Psoas muscle (tissue), 8 donors: ENCODE measurements around the gene NUP210. TPM values are rescaled to one million over a fixed set of nuclear protein-coding genes. Genes with fewer than 3 reads are reported as not detected.

Experiments used
- ATAC-seq, 4 donors: fragments of 200-7000 bp; cut with Tn5 transposase; one replicate each; pipeline ENCODE4 v1.9.1; 2020; ENCODE audit warnings: moderate library complexity in 3 of 4, mild to moderate bottlenecking in 2 of 4
- DNase-seq, 2 donors: peaks; one replicate each; pipeline ENCODE4 v3.0.0-alpha.2; 2020
- H3K27ac ChIP-seq: fragments of 200-600 bp; one replicate; pipeline ENCODE4 v1.8.0; 2022
- H3K27me3 ChIP-seq, 3 donors: fragments of 200-600 bp in 1 of 3; one replicate each; pipeline versions ENCODE4 v1.6.1 to v1.8.0; 2013 to 2022; ENCODE audit warnings: low read length in 2 of 3, mild to moderate bottlenecking in 2 of 3, moderate library complexity in 1 of 3; ENCODE audit not compliant: insufficient read depth in 3 of 3
- H3K36me3 ChIP-seq, 2 donors: fragments of 200-600 bp in 1 of 2; one replicate each; pipeline versions ENCODE4 v1.6.1 to v1.8.0; 2013 to 2022; ENCODE audit warnings: low read depth in 1 of 2, mild to moderate bottlenecking in 1 of 2, moderate library complexity in 1 of 2; ENCODE audit not compliant: insufficient read depth in 1 of 2
- H3K4me1 ChIP-seq: fragments of 200-600 bp; one replicate; pipeline ENCODE4 v1.8.0; 2022
- H3K4me3 ChIP-seq: fragments of 200-600 bp; one replicate; pipeline ENCODE4 v1.8.0; 2022; ENCODE audit warnings: mild to moderate bottlenecking
- H3K9me3 ChIP-seq: fragments of 200-600 bp; one replicate; pipeline ENCODE4 v1.8.0; 2022
- WGBS, 3 donors: extraction: QIAGEN DNeasy Blood & Tissue Kit; methylation state at CpG; one replicate each; pipeline versions ENCODE4 v1.1.6 to v1.1.7; 2013; 5-methylcytosine and 5-hydroxymethylcytosine counted together
- intact Hi-C, 2 donors: fragments of 100-400 bp; cut with DNase I; formaldehyde crosslinking; loops; one replicate each; pipeline versions ENCODE4 v1.11.0 to v1.14.2; 2022
- polyA plus RNA-seq, 3 donors: library from polyadenylated mRNA; stranded (reverse); fragments of 200-250 nt; gene quantifications; one replicate each; pipeline ENCODE4 v1.2.3, GENCODE V29; 2013
- total RNA-seq, 4 donors: library from RNA; stranded (reverse); fragmentation: NEBNext Ultra II Directional in 2 of 4; extraction: Animal tissue kit (Norgen Biotek cat#: 25700) in 2 of 4; gene quantifications; one replicate each; pipeline versions ENCODE4 v1.2.1 to v1.2.4, GENCODE V29; 2021 to 2023
- TF ChIP-seq, protein P1 (sequence below): fragments of 200-600 bp; IDR thresholded peaks from one replicate; pipeline ENCODE4 v1.8.0; 2022; ENCODE audit warnings: antibody characterized with exemption
- donor health status: healthy with polysubstance abuse.
- donor health status: DM: no; HTN: no; CAD: no; lungs with moderate emphysema.
- donor health status: Bipolar disorder and iron deficiency.
- donor health status: healthy.
- donor health status: DM: yes; HTN: yes; CAD: no.
- donor health status: DM: no; HTN: no; CAD: no.
- donor health status: DM: no; HTN: no; CAD: no.
- donor health status: DM: yes; HTN: yes; CAD: no.

NUP210 gene
- total and polyA plus RNA-seq, 7 donors, result 0.29 to 8.0 (median 2.1) TPM

- H3K4me1 ChIP-seq, result no peaks in the 10 kb centered on the region
- DNase-seq (no peak), ATAC-seq (no peak)
- intact Hi-C loops, result no loop called here
- H3K9me3 ChIP-seq, result no peaks in the 10 kb centered on the region
- peaks cover 0 to 58% of the 10 kb centered on the region in 2 donors for H3K36me3 ChIP-seq
- H3K27ac ChIP-seq, result no peak overlapping the region
- no peak overlapping the region for H3K4me3 ChIP-seq
- H3K27me3 ChIP-seq, result no peaks in the 10 kb centered on the region
- TF ChIP-seq, protein P1, sequence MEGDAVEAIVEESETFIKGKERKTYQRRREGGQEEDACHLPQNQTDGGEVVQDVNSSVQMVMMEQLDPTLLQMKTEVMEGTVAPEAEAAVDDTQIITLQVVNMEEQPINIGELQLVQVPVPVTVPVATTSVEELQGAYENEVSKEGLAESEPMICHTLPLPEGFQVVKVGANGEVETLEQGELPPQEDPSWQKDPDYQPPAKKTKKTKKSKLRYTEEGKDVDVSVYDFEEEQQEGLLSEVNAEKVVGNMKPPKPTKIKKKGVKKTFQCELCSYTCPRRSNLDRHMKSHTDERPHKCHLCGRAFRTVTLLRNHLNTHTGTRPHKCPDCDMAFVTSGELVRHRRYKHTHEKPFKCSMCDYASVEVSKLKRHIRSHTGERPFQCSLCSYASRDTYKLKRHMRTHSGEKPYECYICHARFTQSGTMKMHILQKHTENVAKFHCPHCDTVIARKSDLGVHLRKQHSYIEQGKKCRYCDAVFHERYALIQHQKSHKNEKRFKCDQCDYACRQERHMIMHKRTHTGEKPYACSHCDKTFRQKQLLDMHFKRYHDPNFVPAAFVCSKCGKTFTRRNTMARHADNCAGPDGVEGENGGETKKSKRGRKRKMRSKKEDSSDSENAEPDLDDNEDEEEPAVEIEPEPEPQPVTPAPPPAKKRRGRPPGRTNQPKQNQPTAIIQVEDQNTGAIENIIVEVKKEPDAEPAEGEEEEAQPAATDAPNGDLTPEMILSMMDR, result no peak
- 61 to 72% (median 70%) methylated on average over 12 to 13 of the region's 13 CpGs for WGBS, 3 donors
Measured at GRCh38 chr3:13353936-13354542, 66.1 kb downstream of the NUP210 start.

GRCh38 chr3:13353506-13353905, 66.6 kb downstream of the NUP210 start:
- Histone ChIP-seq H3K9me3 (no peaks in the 10 kb centered on the region), H3K27ac (no peak overlapping the region), H3K4me3 (no peak overlapping the region), H3K4me1 (no peaks in the 10 kb centered on the region), H3K36me3 (peaks cover 0 to 54% of the 10 kb centered on the region in 2 donors), H3K27me3 (no peaks in the 10 kb centered on the region)
- no peak for ATAC-seq
- TF ChIP-seq, protein P1, result no peak
- DNase-seq, result no peak
- WGBS, 3 donors, result 75 to 83% (median 78%) methylated on average over 5 of the region's 5 CpGs
- intact Hi-C loops, result no loop called here

DNA sequence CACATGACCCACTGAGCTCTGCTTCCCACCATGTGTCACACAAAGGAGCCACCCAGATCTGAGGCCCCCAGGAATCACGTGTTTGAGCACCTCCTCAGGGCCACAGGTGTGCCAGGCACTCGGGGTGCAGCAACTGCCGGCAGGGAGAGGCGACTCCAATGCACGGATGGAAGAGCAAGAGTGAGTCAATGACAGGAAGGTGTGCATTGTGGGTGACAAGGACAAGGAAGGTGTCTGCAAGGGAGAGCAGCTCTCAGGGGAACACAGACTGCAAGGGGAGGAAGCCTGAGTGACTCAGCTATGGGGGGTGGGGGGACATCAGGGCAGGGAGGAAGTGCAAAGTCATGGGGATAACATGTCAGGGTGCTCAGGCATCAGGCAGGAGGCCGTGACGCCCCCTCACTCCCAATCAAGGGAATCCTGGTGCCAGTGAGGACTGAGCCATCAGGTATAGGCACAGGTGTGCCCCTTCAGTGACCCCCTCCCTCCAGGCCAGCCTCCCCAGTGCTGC, 67.4 kb downstream of the NUP210 start:
- H3K4me3 ChIP-seq, result no peak overlapping the region
- DNase-seq (no peak), ATAC-seq (no peak)
- H3K4me1 ChIP-seq, result no peaks in the 10 kb centered on the region
- H3K36me3 ChIP-seq, result peaks cover 0 to 50% of the 10 kb centered on the region in 2 donors
- no peaks in the 10 kb centered on the region for H3K27me3 ChIP-seq
- no peak overlapping the region for H3K27ac ChIP-seq
- WGBS, 3 donors, result 68 to 75% (median 72%) methylated on average over 7 of the region's 7 CpGs
- no peaks in the 10 kb centered on the region for H3K9me3 ChIP-seq
- TF ChIP-seq, protein P1, result no peak
- intact Hi-C loops, result no loop called here

DNA sequence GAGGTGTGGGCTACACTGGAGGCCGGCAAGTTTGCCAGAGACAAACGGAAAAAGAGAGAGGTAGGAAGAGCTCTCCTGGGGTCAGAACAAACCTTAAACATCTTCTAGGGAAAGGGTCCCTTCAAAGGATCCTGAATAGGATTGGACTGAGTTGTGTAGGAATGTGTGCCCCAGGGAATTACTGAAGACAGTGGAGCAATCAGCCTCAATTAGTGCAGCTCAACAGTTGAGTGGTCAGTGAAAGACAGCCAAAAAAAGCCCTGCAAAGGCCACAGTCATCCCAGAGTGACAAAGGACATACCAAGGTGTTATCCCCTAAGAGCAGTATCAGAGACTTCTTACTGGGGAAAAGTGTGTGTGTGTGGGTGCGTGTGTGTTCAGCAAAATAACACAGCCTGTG, 70.3 kb downstream of the NUP210 start:
- Histone ChIP-seq H3K9me3 (no peaks in the 10 kb centered on the region), H3K36me3 (peaks cover 0 to 29% of the 10 kb centered on the region in 2 donors), H3K27ac (no peak overlapping the region), H3K4me1 (peaks cover 3% of the 10 kb centered on the region), H3K4me3 (no peak overlapping the region), H3K27me3 (no peaks in the 10 kb centered on the region)
- DNase-seq (no peak), ATAC-seq (no peak)
- WGBS, 3 donors, result 84 to 94% (median 88%) methylated on average over 3 of the region's 3 CpGs
- intact Hi-C loops, result loop anchor here in 1 of 2 donors (10.0 kb wide), 1 partner anchor 105 kb away; no protein-coding TSS in a partner anchor
- TF ChIP-seq, protein P1, result no peak
